DMS153 (cell line): Measurements from ENCODE around the gene SCML2.
A peak's percentile ranks its signal among the peaks of the same experiment; 100 is the strongest.
"Not testable (repeated sequence)": the region's sequence is repeated elsewhere in the genome, so short reads cannot be mapped to it uniquely, and the experiment has no call there.

Experiments
- DNase-seq: peaks from one replicate; lab custom pipeline; 2025; lab: John Stamatoyannopoulos, UW

The SCML2 gene

DNA sequence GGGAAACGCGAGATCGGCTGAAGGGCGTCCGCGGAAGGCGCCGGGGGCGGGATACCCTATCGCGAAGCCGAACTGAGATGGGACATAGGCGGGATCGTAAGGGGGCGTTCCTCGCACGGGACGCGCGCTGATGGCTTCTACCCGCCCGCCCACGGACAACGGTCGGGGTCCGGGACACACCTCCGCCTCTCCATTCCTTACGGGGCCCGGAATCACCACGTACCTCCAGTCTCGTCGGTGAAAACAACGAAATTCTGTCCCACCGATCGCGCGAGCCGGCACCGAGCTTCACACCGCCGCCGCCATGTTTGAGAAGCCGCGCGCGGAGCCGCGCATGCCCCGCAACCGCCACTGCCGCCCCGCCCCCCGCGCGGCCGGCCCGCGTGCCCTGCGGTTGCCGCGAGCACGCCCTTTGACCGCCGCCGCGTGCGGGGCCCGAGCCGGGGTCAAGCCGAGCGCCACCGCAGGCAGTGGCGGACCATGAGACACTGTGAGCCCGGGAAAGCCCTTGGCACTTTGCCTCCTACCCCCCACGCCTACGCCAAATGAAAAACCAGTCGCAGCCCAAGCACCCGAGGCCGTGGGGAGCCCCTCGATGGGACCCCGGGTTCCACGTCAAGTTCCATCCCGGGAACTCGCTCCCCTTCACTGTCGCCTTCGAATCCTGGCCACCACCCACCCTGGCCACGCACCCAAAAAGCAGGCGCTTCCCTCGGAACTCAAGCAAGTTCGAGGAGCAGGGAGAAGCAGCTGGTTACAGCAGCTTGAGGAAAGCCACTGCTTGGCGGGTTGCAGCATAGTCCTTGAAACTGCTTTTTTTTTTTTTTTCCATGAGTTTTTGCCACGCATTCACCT is at the start of gene SCML2:
TSS of gene SCML2 (minus strand) at position 320 of the 855 bp plus-strand sequence. CDS start 20,617 bp downstream, outside the sequence.
- DNase-seq, result no peak

DNA sequence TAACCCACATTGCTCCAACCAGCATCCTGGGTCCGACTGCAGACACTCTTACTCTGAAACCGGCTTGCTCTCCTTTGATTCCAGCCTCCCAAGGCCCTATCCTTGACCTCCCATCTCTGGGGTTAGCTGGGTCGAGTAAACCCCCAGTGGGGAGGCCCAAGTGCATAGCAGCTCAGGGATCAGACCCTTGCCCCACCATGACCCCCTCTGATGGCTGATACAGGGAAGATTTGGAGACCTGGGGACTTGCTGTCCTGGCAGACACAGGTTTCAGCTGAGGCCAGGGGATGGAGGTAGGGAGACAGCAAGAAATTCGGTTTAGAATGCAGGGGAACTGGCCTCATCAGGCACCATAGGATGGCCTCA is 47.3 kb upstream of the SCML2 start:
- no peak for DNase-seq

DNA sequence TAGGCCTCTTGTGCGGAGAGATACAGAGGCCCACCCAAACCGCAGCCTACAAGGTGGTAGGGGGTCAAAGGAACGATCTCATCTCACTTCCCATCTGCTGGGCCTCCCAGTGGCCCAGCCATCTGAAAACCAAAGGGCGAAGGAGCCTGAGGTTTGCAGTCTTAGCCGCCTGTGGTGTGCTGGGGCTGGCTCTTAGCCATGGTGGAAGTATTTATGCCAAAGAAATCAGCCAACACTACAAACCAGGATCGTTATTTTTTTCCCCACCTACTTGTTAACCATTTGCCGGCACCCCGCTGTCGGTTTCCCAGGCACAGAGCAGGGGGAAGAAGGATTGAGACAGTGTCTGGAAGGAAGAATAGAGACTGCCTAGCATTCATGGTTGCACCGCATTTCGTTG is 40.0 kb upstream of the SCML2 start:
- DNase-seq, result no peak

DNA sequence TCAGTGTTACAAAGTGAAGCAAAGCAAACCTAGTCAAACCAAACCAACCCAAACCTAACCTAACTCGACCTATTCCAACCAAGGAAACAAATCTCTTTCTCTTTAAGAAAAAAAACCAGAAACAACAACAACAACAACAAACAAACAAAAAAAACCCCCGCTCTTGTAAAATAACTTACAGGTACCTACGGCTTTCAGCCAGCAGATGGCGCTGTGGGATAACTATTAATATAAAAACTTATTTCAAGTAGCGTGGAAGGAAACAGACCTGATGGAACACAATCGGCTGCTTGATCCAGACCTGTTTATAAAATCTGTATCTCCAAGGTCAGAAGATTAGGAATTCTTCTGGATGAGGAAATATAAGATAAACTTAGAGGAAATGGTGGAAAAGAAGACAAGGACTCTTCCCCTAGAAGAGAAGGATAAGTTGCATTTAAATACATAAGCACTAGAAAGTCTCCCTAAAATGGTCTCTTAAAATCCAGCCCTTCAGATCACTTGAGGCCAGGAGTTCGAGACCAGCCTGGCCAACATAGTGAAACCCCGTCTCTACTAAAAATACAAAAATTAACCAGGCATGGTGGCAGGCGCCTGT is 36.6 kb upstream of the SCML2 start:
- peak; percentile 20 for DNase-seq

DNA sequence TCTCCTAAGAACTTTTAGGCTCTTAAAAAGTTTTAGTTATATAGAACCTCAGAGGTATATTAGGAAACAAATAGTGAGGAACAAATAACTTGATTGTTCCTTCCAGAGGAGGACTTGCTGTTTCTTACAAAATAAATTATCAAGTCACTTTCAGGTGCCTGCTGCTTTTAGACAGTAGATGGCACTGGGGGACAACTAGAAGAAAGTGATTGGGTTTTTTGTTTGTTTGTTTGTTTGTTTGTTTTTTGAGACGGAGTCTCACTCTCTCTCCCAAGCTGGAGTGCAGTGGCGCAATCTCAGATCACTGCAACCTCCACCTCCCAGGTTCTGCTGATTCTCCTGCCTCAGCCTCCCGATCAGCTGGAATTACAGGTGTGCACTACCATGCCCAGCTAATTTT is 35.5 kb upstream of the SCML2 start:
- no peak for DNase-seq

DNA sequence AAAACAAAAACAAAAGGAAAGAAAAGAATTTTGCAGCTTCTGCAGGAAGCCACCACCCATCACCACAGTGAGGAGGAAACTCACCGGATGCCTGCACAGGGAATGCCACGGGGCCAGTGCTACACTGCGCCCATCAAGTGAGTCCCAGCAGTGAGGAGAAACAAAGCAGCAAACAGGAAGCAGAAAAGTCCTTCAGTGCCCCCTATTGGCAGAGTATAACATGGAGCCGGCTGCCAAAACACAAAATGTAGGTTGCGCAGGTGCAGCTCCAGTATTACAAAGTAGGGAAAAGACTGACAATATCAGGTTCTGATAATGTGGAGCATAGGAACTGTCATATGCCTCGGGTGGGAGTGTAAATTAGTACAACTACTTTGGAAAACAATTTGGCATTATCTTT is 23.3 kb upstream of the SCML2 start:
- no peak for DNase-seq

DNA sequence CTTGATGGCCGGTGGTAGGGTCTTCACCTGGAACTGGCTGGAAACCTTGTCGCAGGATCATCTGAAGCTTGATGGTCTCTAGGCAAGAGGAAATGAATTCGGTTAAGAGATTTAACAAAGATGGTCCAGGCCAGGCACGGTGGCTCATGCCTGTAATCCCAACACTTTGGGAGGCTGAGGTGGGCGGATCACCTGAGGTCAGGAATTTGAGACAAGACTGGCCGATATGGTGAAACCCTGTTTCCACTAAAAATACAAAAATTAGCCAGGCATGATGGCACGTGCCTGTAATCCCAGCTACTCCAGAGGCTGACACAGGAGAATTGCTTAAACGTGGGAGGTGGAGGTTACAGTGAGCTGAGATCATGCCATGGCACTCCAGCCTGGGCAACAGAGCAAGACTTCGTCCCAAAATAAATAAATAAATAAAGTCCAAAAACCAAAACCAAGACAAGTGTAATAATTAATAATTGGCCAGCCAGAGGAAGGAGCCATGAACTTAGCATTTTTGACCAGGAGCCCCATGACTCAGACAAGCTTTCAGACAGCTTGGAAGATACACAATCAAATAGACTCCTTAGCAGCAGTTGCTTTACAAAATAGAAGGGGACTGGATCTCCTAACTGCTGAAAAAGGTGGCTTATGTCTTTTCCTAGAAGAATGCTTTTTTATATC is 20.8 kb upstream of the SCML2 start:
- DNase-seq, result not testable (repeated sequence)

DNA sequence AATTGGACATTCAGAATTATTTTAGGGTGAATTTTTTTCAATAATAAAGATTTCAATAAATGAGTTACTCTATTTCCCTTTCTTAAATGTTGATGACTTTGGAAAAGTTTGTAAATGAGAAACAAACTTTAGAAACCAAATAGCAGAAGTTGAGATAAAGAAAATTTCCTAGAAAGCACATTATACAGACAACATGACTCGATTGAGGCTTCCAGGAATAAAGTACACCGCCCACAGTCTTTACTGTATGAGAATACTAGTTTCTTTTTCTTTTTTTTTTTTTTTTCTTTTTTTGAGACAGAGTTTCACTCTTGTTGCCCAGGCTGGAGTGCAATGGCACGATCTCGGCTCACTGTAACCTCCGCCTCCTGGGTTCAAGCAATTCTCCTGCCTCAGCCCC is 14.6 kb upstream of the SCML2 start:
- DNase-seq, result not testable (repeated sequence)

DNA sequence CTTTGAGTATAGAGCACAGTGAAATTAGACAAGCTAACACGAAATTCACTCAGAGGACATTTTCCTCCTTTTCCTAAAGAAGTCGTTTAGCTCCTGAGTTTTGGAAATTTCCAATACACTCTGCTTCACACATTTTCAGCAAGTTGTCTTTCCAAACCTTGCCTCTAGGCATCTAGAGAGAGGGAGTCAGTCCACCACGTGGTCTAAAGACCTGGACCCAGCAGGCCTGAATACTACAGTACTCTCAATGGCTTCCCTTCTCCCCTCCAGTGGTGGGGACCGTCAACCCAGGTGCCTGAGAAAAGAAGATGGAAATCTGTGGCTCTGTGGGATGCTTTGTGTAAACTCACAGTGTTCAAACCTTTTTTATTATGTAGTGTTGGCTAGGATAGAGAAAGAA is 13.9 kb upstream of the SCML2 start:
- no peak for DNase-seq

DNA sequence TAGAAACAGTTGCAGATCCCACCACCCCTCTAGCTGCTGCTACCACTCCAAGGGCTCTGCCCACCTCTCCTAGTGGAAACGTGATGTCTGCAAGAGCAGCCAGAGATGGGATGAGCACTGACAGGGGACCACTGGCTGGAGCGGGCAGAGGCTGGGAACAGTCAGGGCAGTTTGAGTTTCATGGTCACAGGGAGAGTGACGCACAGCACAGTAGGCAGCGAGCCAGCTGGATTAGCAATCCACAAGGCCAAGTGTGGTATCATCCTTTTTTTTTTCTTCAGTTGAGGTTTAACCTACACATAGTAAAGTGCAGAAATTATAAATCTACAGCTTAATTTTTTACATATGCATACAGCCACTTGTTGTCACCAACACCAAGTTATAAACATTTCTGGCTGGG is 6.4 kb upstream of the SCML2 start:
- no peak for DNase-seq

DNA sequence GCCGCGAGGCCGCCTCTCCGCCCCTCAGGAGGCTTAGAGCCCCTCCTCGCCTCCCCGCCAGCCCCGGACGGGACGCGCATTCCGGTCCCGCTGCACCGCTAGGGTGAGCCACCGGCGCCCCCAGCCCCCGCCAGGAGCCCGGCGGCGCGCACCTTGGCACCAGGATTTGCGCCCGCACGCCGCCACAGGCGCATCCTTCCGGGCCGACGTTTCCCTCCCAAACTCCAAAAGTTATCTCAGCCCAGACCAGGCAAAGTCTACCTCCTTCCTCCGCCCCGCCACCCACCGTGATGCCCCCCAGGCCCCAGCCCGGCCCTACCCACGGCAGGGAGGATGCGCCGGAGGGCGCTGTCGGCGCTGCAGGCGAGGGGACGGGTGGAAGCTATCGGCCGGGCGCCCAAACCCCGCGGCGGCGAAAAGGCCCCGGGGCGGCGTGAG is 538 bp downstream of the SCML2 start:
- DNase-seq, result no peak

DNA sequence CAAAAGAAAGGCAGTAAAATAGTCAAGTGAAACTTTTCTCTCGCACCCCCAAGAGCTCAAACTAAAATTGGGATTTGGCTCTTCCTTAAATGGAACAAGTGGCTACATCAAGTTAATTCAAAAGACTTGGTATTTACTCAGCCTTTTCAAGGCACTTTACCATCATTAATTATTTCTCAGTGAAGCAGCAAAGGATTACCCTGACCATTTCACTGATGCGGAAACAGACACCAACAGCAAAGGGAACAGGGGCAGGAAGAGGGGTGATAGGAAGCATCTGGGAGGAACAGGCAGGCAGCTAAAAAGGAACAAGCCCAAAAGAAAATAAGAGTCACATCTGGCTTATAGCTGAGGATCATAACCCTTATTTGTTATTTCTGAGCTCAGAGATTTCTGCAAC is 2.7 kb downstream of the SCML2 start:
- no peak for DNase-seq

DNA sequence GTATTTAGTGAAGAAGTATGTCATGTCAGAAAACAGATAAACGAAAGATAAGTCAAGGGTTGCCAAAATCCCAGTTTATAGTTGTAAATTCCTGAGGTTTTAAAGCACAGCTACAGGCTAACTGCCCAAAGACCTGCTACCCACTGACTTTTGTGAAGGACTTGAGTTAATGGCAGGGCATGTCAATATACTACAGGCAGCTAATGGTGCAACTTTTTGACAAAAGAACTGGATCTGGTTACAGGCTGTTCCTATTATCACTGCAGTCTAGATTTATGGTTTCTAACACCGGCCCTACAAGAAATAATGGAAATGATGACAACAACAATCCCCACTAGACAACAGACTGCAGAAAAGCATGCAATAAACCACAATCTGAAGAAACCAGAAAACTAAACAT is 6.4 kb downstream of the SCML2 start:
- DNase-seq, result no peak

DNA sequence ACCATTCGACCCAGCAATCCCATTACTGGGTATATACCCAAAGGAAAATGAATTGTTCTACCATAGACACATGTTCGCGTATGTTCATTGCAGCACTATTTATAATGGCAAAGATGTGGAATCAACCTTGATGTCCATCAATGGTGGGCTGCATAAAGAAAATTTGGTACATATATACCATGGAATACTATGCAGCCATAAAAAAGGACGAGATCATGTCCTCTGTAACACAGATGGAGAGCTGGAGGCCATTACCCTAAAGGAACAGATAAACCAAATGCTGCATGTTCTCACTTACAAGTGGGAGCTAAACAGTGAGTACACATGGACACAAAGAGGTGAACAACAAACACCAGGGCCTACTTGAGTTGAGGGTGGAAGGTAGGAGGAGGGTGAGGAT is 45.1 kb downstream of the SCML2 start:
- no peak for DNase-seq

DNA sequence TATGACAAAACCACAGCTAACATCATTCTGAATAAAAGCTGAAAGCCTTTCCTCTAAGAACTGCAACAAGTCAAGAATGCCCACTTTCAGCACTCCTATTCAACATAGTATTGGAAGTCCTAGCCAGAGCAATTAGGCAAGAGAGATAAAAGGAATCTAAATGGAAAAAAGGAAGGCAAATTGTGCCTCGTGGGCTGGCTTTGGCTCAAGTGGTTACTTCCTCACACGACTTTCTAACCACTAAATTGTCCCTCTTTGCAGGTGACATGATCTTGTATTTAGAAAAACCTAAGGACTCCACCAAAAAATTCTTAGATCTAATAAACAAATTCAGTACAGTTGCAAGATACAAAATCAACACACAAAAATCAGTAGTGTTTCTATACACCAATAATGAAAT is 57.2 kb downstream of the SCML2 start:
- DNase-seq, result no peak

DNA sequence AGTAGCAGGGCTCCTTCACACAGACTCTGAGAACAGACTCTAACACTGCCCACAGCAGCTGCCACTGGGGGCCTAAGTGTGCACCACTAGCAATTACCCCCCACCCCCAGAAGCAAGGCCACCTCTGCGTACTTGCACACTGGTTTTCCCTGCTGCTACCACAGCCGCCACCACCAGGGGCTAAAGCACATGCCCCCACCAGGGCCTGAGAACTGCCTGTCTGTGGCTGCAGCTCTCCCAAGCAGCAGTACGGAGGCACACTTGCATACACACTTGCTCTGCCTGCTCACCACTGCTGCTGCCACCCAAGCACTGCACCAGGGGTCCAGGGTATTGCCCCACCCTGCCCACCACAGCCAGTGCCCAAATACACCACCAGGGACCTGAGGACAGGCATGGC is 59.6 kb downstream of the SCML2 start:
- no peak for DNase-seq

DNA sequence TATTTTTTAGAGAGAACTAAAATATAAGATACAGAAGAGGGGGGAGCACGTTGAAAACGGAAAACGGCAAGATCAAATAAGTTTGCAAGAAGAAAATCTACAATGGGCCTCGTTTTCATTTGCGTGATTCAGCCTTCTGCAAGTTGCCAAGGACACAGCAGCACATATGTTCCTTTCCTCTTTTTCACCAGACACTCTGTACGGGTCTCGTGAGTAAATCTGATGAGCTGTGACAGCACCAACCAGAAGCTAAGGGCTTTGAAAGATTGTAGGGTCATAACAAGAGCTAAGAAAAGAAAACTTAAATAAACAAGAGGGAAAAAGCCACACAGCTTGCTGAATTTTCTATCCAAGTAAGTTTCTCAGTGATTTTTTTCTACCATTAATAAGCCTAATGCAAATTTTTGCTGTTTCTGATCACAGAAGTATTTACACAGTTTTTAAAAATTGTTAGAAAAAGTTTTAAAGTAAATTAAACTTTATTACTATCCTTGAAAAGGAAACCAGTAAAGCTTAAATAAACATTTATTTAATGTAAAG is 63.4 kb downstream of the SCML2 start:
- DNase-seq, result no peak

DNA sequence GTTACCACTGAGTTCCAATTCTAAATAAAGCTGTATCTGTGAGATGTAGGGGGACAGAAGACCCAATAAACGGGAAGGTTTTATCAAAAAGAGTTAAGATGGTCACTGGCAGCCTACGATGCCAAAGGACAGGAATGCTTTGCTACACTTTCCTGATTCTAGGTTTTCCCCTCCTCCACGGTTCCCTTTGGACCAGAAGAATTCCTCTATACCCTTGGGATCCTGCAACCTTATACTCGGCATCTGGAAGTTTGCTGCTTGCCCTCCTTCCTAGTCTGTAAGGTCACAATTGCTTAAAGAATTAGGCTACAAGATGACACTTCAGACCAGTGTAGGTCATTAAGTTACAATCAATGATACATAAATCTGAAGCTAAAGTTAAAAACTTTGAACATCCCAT is 64.3 kb downstream of the SCML2 start:
- no peak for DNase-seq

DNA sequence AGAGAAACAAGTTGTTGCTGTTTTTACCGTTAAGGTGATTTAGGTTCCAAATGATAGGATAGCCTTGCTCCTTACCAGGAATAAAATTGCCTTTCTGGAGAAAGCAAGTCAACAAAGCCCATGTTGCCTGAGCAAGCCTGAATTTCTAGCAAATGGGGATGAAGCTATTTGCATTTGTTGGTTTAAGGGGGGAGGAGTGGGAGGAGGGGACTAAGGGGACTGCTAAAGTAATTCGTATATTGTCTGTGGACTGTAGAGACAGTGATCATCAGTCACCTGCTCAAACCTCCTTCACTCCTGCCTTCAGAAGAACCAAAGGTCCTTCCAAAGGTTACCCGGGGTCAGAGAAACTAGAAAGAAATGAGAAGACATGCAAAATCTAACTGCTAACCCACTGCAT is 65.8 kb downstream of the SCML2 start:
- no peak for DNase-seq

DNA sequence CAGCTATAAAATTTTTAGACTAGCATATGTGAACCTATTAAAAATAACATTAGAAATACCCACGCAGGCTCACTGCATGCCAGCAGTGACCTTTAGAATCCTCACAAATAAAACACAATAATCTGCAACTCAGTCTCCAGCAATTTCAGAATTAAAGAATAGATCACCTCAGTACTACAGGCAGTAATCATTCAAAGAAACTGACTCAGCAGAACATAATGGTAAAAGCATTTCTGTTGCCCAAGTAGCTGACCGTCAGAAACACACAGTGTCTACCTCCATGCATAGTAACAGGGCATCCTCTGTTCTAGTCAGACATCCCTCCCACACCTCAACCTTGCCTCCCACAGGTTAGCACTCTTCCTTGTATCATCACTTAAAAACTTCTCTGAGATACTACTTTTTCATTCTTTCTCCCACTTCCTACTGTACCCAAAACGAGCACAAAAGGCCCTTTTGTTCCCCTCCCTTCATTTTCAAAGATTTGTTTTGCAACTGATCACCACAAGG is 68.1 kb downstream of the SCML2 start:
- DNase-seq, result no peak

DNA sequence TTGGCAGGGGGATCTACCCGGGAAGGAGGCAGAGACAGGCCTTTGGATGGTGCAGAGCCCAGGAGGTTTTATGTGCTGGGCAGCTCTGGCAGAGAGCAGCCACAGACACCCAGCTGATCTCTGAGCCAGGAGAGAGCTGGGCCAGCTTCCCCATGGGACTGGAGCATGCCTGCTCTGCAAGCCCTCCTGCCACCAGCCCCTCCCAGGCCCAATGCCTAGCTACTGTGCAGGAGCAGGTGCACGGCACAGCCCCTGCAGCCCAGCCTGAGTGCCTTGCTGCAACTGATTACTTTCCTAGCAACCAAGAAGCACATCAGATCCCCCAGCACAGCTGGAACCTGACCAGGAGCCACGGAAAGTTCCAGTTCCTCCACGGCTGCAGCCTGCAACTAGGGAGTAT is 76.0 kb downstream of the SCML2 start:
- no peak for DNase-seq

DNA sequence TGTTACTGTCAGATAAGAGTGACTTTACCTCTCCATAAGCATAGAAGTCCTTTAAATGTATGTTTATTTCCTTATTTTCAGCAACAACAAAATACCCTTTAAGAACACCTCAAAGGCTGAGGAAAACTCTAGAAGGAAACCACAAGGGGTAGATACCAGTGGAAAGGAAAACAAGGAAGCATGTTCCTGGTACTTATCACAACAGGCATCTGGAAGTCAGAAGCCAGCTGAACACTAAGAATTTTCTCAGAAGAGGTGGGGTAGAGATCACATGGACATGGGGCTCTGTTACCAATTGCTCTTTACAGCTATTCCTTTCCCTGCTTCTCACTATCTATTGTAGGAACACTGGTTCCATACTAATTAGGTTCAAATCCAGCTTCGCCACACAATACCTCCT is 82.3 kb downstream of the SCML2 start:
- DNase-seq, result no peak

DNA sequence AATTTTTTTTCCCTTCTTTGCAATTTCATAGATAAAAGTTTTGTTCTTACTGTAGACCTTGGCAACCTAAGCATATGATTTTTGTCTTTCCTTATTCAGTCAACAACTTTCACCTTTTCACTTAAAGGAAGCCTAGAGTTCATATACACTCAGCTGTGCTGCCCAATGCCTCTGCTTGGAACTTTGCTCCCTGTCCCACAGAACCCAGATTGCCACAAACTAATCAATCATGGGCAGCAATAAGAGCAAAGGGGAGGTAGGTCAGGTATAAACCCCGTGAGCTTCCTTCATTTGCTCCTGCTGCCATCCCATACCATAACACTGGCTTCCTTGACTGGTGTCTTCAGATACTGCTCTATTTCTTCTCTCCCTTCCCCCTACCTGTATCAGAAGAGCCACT is 82.8 kb downstream of the SCML2 start:
- no peak for DNase-seq
